ENCODE measurements around the gene SHISA7. TPM values are rescaled to one million over a fixed set of nuclear protein-coding genes. Genes with fewer than 3 reads are reported as not detected.

Gene SHISA7
- total RNA-seq, 1 donor from 2014 or later = 0.21 TPM

DNA sequence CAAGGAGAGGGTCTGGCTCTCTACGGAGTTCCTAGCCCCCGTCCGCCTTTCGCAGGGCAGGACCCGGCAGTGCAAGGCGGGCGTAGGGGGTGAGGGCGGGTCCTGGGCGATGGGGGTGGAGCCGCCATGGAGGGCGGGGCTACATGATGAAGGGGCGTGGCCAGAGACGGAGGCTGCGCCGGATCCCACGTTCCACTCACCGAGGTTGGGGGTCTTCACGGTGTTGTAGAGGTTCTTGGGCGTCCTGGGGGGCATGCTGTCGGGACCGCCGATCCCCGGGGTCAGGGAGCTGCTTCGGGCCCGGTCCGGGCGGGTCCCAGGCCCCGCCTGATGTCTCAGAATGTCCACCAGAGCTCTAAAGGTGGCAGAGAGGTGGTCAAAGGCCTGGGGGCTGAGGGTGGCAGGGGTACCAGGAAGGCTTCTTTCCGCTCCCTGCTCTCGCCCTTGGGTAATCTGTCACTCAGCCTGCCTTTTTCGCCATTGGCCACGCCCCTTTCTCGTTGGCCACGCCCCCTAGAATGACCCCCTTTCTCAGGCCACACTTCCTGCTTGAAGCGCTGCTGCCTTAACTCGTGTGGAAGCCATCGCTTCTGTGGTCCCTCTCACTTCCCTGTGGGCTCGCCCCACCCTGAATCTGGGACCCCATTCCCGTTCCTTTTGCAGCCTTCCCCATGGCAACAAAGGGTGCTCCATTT, 2.5 kb downstream of the SHISA7 start:
- no peak for TF ChIP-seq EZH2 (IDR thresholded peaks at IDR 0.05)
- TF ChIP-seq EZH2phosphoT487 (IDR thresholded peaks at IDR 0.05) = no peak
- TF ChIP-seq, protein P1, sequence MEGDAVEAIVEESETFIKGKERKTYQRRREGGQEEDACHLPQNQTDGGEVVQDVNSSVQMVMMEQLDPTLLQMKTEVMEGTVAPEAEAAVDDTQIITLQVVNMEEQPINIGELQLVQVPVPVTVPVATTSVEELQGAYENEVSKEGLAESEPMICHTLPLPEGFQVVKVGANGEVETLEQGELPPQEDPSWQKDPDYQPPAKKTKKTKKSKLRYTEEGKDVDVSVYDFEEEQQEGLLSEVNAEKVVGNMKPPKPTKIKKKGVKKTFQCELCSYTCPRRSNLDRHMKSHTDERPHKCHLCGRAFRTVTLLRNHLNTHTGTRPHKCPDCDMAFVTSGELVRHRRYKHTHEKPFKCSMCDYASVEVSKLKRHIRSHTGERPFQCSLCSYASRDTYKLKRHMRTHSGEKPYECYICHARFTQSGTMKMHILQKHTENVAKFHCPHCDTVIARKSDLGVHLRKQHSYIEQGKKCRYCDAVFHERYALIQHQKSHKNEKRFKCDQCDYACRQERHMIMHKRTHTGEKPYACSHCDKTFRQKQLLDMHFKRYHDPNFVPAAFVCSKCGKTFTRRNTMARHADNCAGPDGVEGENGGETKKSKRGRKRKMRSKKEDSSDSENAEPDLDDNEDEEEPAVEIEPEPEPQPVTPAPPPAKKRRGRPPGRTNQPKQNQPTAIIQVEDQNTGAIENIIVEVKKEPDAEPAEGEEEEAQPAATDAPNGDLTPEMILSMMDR (IDR thresholded peaks at IDR 0.05) = no peak
- peak; percentile 60 for DNase-seq (ENCODE audit: low spot score)
- H3K27me3 Mint-ChIP-seq (ENCODE audit: insufficient read depth, low read depth) = peaks cover 47% of the 10 kb centered on the region

DNA sequence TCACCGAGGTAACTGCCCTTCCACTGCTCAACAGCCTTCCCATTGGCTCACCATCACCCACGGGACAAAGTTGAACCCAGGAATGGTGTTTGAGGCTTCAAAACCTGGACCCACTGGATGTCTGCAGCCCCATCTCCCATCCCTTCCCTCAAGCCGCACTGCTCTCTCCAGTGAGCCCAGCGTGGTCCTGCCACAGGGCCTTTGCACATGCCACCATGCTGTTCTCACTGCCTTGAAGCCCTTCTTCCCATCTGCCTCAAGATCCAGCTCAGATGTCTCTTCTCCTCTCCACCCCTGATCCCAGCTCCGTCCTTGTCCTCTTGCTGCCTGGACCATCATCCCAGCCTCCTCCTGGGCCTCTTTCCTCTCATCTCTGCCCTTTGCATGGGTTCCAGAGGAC, 4.0 kb downstream of the SHISA7 start:
- no peak for TF ChIP-seq EZH2 (IDR thresholded peaks at IDR 0.05)
- no peak for TF ChIP-seq EZH2phosphoT487 (IDR thresholded peaks at IDR 0.05)
- TF ChIP-seq, protein P1 (IDR thresholded peaks at IDR 0.05) = no peak
- Histone ChIP-seq H3K36me3 (no peaks in the 10 kb centered on the region), H2AFZ (replicated peaks) (no peak overlapping the region), H3F3A (ENCODE audit: low read depth) (peaks cover 40% of the 10 kb centered on the region), H3K79me2 (ENCODE audit: low read depth) (no peaks in the 10 kb centered on the region), H3K27ac (no peak overlapping the region), H3K4me2 (no peak overlapping the region), H3K9ac (no peak overlapping the region), H3K4me3 (no peak overlapping the region), H3K4me1 (peaks cover 5% of the 10 kb centered on the region), H4K20me1 (ENCODE audit: low read depth) (peaks cover 41% of the 10 kb centered on the region), H3K9me3 (ENCODE audit: low read depth) (no peaks in the 10 kb centered on the region), H3K27me3 (peaks cover 71% of the 10 kb centered on the region)
- Mint-ChIP-seq H3K27me3 (ENCODE audit: insufficient read depth, low read depth) (peaks cover 47% of the 10 kb centered on the region), H3K9me3 (peaks cover 8% of the 10 kb centered on the region), H3K27ac (no peak overlapping the region), H3K36me3 (no peaks in the 10 kb centered on the region), H3K4me1 (peaks cover 24% of the 10 kb centered on the region), H3K4me3 (no peak overlapping the region)
- no peak for DNase-seq (ENCODE audit: low spot score)

More for the DNA sequence above, 2.5 kb downstream of the SHISA7 start:
- Histone ChIP-seq H3K27me3 (peaks cover 86% of the 10 kb centered on the region), H3K79me2 (ENCODE audit: low read depth) (no peaks in the 10 kb centered on the region), H3F3A (ENCODE audit: low read depth) (peaks cover 30% of the 10 kb centered on the region), H3K4me3 (no peak overlapping the region), H3K36me3 (no peaks in the 10 kb centered on the region), H3K4me1 (peaks cover 5% of the 10 kb centered on the region), H2AFZ (replicated peaks) (no peak overlapping the region), H3K9me3 (ENCODE audit: low read depth) (no peaks in the 10 kb centered on the region), H3K27ac (no peak overlapping the region), H3K9ac (no peak overlapping the region), H3K4me2 (peak overlapping the region; percentile 13), H4K20me1 (ENCODE audit: low read depth) (peaks cover 41% of the 10 kb centered on the region)
- H3K4me3 Mint-ChIP-seq = peak overlapping the region; percentile 68
- H3K9me3 Mint-ChIP-seq = peaks cover 11% of the 10 kb centered on the region
- H3K36me3 Mint-ChIP-seq = no peaks in the 10 kb centered on the region
- peaks cover 24% of the 10 kb centered on the region for H3K4me1 Mint-ChIP-seq
- H3K27ac Mint-ChIP-seq = no peak overlapping the region

DNA sequence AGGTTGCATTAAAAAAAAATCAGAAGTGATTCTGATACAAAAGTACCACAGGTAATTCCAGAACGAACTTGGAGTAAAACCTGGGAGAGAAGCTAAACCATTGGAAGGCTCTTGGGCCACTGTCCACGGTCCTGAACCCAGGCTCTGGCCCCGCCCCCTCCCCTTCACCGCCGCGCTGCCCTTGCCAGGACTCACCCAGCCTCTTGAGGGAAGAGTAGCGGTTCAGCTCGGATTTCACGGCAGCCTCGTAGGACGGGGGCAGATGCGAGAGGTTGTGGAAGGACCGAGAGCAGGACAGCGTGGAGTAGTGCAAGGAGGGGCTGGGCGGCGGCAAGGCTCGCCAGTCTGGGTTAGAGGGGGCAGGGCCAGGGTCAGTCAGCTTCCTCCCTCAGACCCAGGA, 5.7 kb downstream of the SHISA7 start:
- H3K9ac ChIP-seq = no peak overlapping the region
- H4K20me1 ChIP-seq (ENCODE audit: low read depth) = peaks cover 38% of the 10 kb centered on the region
- Mint-ChIP-seq H3K27ac (no peak overlapping the region), H3K9me3 (peaks cover 8% of the 10 kb centered on the region), H3K36me3 (no peaks in the 10 kb centered on the region), H3K4me1 (peaks cover 15% of the 10 kb centered on the region), H3K27me3 (ENCODE audit: insufficient read depth, low read depth) (peaks cover 48% of the 10 kb centered on the region), H3K4me3 (peak overlapping the region; percentile 6)
- H2AFZ ChIP-seq (replicated peaks) = no peak overlapping the region
- H3K27me3 ChIP-seq = peaks cover 55% of the 10 kb centered on the region
- H3K4me1 ChIP-seq = peaks cover 5% of the 10 kb centered on the region
- H3K9me3 ChIP-seq (ENCODE audit: low read depth) = no peaks in the 10 kb centered on the region
- H3K36me3 ChIP-seq = no peaks in the 10 kb centered on the region
- H3K27ac ChIP-seq = no peak overlapping the region
- H3F3A ChIP-seq (ENCODE audit: low read depth) = peaks cover 31% of the 10 kb centered on the region
- no peak overlapping the region for H3K4me3 ChIP-seq
- H3K79me2 ChIP-seq (ENCODE audit: low read depth) = no peaks in the 10 kb centered on the region
- H3K4me2 ChIP-seq = no peak overlapping the region
- DNase-seq (ENCODE audit: low spot score) = peak; percentile 90
- no peak for TF ChIP-seq EZH2 (IDR thresholded peaks at IDR 0.05)
- TF ChIP-seq, protein P1 (IDR thresholded peaks at IDR 0.05) = no peak
- TF ChIP-seq EZH2phosphoT487 (IDR thresholded peaks at IDR 0.05) = no peak
